SK-N-SH (cell line): ENCODE data around the gene CLIP3. TPM values are rescaled to one million over a fixed set of nuclear protein-coding genes. Genes with fewer than 3 reads are reported as not detected.

Experiments
- CTCF ChIA-PET: fragments of 300-600, 350-600 bp; formaldehyde crosslinking; extraction: SDS; loops from one replicate; lab custom pipeline; 2021; lab: Yijun Ruan, JAX
- POLR2A ChIA-PET: fragments of 350-600 bp; sonication (Branson Sonifier 250); formaldehyde crosslinking; extraction: SDS; loops from one replicate; lab custom pipeline; 2020; ENCODE audit warnings: antibody characterized with exemption, inconsistent platforms; lab: Yijun Ruan, JAX
- DNase-seq: peaks from one replicate; pipeline ENCODE4 v3.0.0; 2012
- H2AFZ ChIP-seq: fragments of 200-600 bp; sonication (generic); 2 replicates; pipeline ENCODE4 v1.8.1; 2016; ENCODE audit warnings: antibody characterized with exemption, mild to moderate bottlenecking, low read depth
- H3F3A ChIP-seq: fragments of 200-600 bp; sonication (generic); replicated peaks from 2 replicates; pipeline ENCODE3; 2016; ENCODE audit warnings: antibody characterized with exemption, mild to moderate bottlenecking; ENCODE audit not compliant: insufficient read depth
- H3K27ac ChIP-seq, 2 experiments: fragments of 200-500 bp in 1 of 2; fragments of 200-600 bp in 1 of 2; sonication (Bioruptor generic) in 1 of 2; sonication (generic), shearing (Covaris generic) in 1 of 2; 2 replicates each; pipeline versions ENCODE4 v1.5.1 to v1.6.1; 2014 to 2016; ENCODE audit warnings: low read depth in 2 of 2, inconsistent platforms in 1 of 2, low read length in 1 of 2, mild to moderate bottlenecking in 1 of 2, mixed read lengths in 1 of 2
- H3K27me3 ChIP-seq: fragments of 200-600 bp; sonication (generic), shearing (Covaris generic); 2 replicates; pipeline ENCODE4 v1.6.1; 2016; ENCODE audit warnings: mixed run types; ENCODE audit not compliant: insufficient read depth
- H3K36me3 ChIP-seq, 2 experiments: fragments of 200-500 bp in 1 of 2; fragments of 200-600 bp in 1 of 2; sonication (Bioruptor generic) in 1 of 2; sonication (generic) in 1 of 2; replicated peaks in 1 of 2; 2 replicates each; pipeline versions ENCODE3 to v1.5.1; 2014 to 2016; ENCODE audit warnings: low read length in 1 of 2, mild to moderate bottlenecking in 1 of 2; ENCODE audit not compliant: insufficient read depth in 2 of 2, control insufficient read depth in 1 of 2
- H3K4me1 ChIP-seq, 2 experiments: fragments of 200-500 bp in 1 of 2; fragments of 200-600 bp in 1 of 2; sonication (Bioruptor generic) in 1 of 2; sonication (generic), shearing (Covaris generic) in 1 of 2; 2 replicates each; pipeline versions ENCODE4 v1.5.1 to v1.6.1; 2014 to 2016; ENCODE audit warnings: low read depth in 1 of 2, low read length in 1 of 2, mixed run types in 1 of 2; ENCODE audit not compliant: insufficient read depth in 2 of 2, control insufficient read depth in 1 of 2
- H3K4me2 ChIP-seq: fragments of 200-600 bp; sonication (generic), shearing (Covaris generic); 2 replicates; pipeline ENCODE4 v1.6.1; 2017; ENCODE audit warnings: mixed run types
- H3K4me3 ChIP-seq, 2 experiments: fragments of 200-500 bp in 1 of 2; fragments of 200-600 bp in 1 of 2; sonication (Bioruptor generic) in 1 of 2; sonication (generic), shearing (Covaris generic) in 1 of 2; 2 replicates each; pipeline versions ENCODE4 v1.5.1 to v1.8.1; 2014 to 2016; ENCODE audit warnings: low read depth in 2 of 2, inconsistent platforms in 1 of 2, low read length in 1 of 2, mild to moderate bottlenecking in 1 of 2, mixed read lengths in 1 of 2, moderate library complexity in 1 of 2
- H3K79me2 ChIP-seq: fragments of 200-600 bp; sonication (generic); 2 replicates; pipeline ENCODE4 v1.8.1; 2017; ENCODE audit warnings: mild to moderate bottlenecking; ENCODE audit not compliant: insufficient read depth
- H3K9ac ChIP-seq: fragments of 200-600 bp; sonication (generic); 2 replicates; pipeline ENCODE4 v1.6.1; 2017; ENCODE audit warnings: mixed run types
- H3K9me2 ChIP-seq: fragments of 200-600 bp; sonication (generic); 2 replicates; pipeline ENCODE4 v1.6.1; 2017; ENCODE audit warnings: mixed run types
- H3K9me3 ChIP-seq: fragments of 200-600 bp; sonication (generic); 2 replicates; pipeline ENCODE4 v1.6.1; 2017; ENCODE audit warnings: mixed run types, mild to moderate bottlenecking, moderate library complexity
- H4K20me1 ChIP-seq: fragments of 200-600 bp; sonication (generic); 2 replicates; pipeline ENCODE4 v1.6.1; 2017; ENCODE audit warnings: mild to moderate bottlenecking, mixed run types; ENCODE audit not compliant: insufficient read depth
- CHD2 ChIP-seq: fragments of 150-350 bp; IDR thresholded peaks from 2 replicates; pipeline ENCODE4 v1.6.1; 2018; ENCODE audit warnings: low read length; ENCODE audit not compliant: partially characterized antibody
- ELF1 ChIP-seq: IDR thresholded peaks from 2 replicates; pipeline ENCODE4 v1.4.0; 2012
- EP300 ChIP-seq, 2 experiments: IDR thresholded peaks; 2 replicates each; pipeline versions ENCODE4 v1.4.0 to v1.6.1; 2012; ENCODE audit warnings: borderline replicate concordance in 1 of 2, low read depth in 1 of 2, low read length in 1 of 2
- FOSL2 ChIP-seq: IDR thresholded peaks from 2 replicates; pipeline ENCODE4 v1.4.0; 2012; ENCODE audit warnings: low read depth, mild to moderate bottlenecking, moderate library complexity, borderline replicate concordance
- GABPA ChIP-seq: IDR thresholded peaks from 2 replicates; pipeline ENCODE4 v1.4.0; 2012; ENCODE audit warnings: low read depth, mild to moderate bottlenecking
- IRF3 ChIP-seq: fragments of 150-350 bp; IDR thresholded peaks from 2 replicates; pipeline ENCODE4 v1.6.1; 2016; ENCODE audit warnings: mild to moderate bottlenecking, low read depth, low read length
- MEF2A ChIP-seq: IDR thresholded peaks from 2 replicates; pipeline ENCODE4 v1.4.0; 2012; ENCODE audit warnings: low read depth, borderline replicate concordance
- MXI1 ChIP-seq: IDR thresholded peaks from 2 replicates; pipeline ENCODE4 v1.6.1; 2012; ENCODE audit warnings: mild to moderate bottlenecking, low read depth, low read length, improper control_type of control experiment
- NFIC ChIP-seq: IDR thresholded peaks from 2 replicates; pipeline ENCODE4 v1.4.0; 2012; ENCODE audit warnings: borderline replicate concordance
- POLR2AphosphoS5 ChIP-seq: IDR thresholded peaks from 2 replicates; pipeline ENCODE4 v1.6.1; 2012; ENCODE audit warnings: low read depth, low read length
- REST ChIP-seq: IDR thresholded peaks from 2 replicates; pipeline ENCODE4 v1.6.1; 2012; ENCODE audit warnings: mild to moderate bottlenecking, low read depth, low read length, moderate library complexity
- RXRA ChIP-seq: IDR thresholded peaks from 2 replicates; pipeline ENCODE4 v1.4.0; 2012; ENCODE audit warnings: low read depth, mild to moderate bottlenecking, borderline replicate concordance
- SMC3 ChIP-seq: IDR thresholded peaks from 2 replicates; pipeline ENCODE4 v1.6.1; 2012; ENCODE audit warnings: low read depth, low read length, improper control_type of control experiment
- TAF1 ChIP-seq: IDR thresholded peaks from 2 replicates; pipeline ENCODE4 v1.6.1; 2012; ENCODE audit warnings: low read depth, mild to moderate bottlenecking, low read length, moderate library complexity, borderline replicate concordance
- TCF12 ChIP-seq: IDR thresholded peaks from 2 replicates; pipeline ENCODE4 v1.4.0; 2012
- TEAD4 ChIP-seq: IDR thresholded peaks from 2 replicates; pipeline ENCODE4 v1.4.0; 2012; ENCODE audit warnings: mild to moderate bottlenecking, borderline replicate concordance; ENCODE audit not compliant: insufficient read depth
- USF1 ChIP-seq: IDR thresholded peaks from 2 replicates; pipeline ENCODE4 v1.4.0; 2012; ENCODE audit warnings: low read depth, borderline replicate concordance
- USF2 ChIP-seq: fragments of 150-350 bp; IDR thresholded peaks from 2 replicates; pipeline ENCODE4 v1.6.1; 2017; ENCODE audit warnings: antibody characterized with exemption, low read length, low read depth, borderline replicate concordance
- YY1 ChIP-seq: IDR thresholded peaks from 2 replicates; pipeline ENCODE4 v1.4.0; 2012; ENCODE audit warnings: low read depth, mild to moderate bottlenecking
- WGBS: methylation state at CpG from one replicate; pipeline ENCODE4 v1.1.6; 2017; ENCODE audit warnings: low lambda C conversion rate; 5-methylcytosine and 5-hydroxymethylcytosine counted together
- polyA plus RNA-seq, 3 experiments: library from polyadenylated mRNA; depleted of rRNA; stranded (reverse); fragments of >200 nt; gene quantifications; 2 replicates each; pipeline ENCODE4 v1.2.3, GENCODE V29; 2012

CLIP3 gene
- polyA plus RNA-seq, 1 of the 3 experiments (the other 2 are of a cell fraction), result 13.1 TPM

GRCh38 chr19:35990156-35990555, 42.5 kb downstream of the CLIP3 start:
- ChIA-PET CTCF (interaction anchor here (1.0 kb wide), 1 partner anchor 23 kb away, joined by 3 read pairs; no protein-coding TSS in a partner anchor), POLR2A (no interaction called here)
- WGBS, result 72% methylated on average over 4 of the region's 4 CpGs
- H2AFZ ChIP-seq, result no peak overlapping the region
- no peak for DNase-seq
- no peaks in the 10 kb centered on the region for H3K9me2 ChIP-seq
- no peaks in the 10 kb centered on the region for H3K36me3 ChIP-seq
- peaks cover 7% of the 10 kb centered on the region; the same call in 1 of the 2 replicates for H3K27me3 ChIP-seq
- no peak overlapping the region for H3K4me3 ChIP-seq
- H3K27ac ChIP-seq, result no peak overlapping the region
- peaks cover 0 to 6% of the 10 kb centered on the region in 2 experiments; a peak in 1 of 4 replicates for H3K4me1 ChIP-seq
- no peaks in the 10 kb centered on the region for H4K20me1 ChIP-seq
- no peak overlapping the region for H3K9ac ChIP-seq
- H3F3A ChIP-seq, result no peaks in the 10 kb centered on the region
- TF ChIP-seq CHD2 (no peak), USF1 (no peak), REST (no peak), NFIC (no peak), SMC3 (no peak), MXI1 (no peak), TAF1 (no peak), YY1 (no peak), TCF12 (no peak), POLR2AphosphoS5 (no peak), IRF3 (no peak)
- TF ChIP-seq, all 33 proteins: peak for 0
- Histone ChIP-seq H3K9me3 (no peaks in the 10 kb centered on the region), H3K4me2 (no peak overlapping the region), H3K79me2 (peaks cover 1% of the 10 kb centered on the region; the same call in 1 of the 2 replicates)

- no peak for DNase-seq
- Histone ChIP-seq H3K4me3 (no peak overlapping the region), H3K4me2 (no peak overlapping the region), H4K20me1 (no peaks in the 10 kb centered on the region), H3K9me2 (no peaks in the 10 kb centered on the region), H3K27me3 (peaks cover 7% of the 10 kb centered on the region; the same call in 1 of the 2 replicates), H3F3A (no peaks in the 10 kb centered on the region), H3K4me1 (no peaks in the 10 kb centered on the region; a peak in 1 of 4 replicates), H3K9me3 (no peaks in the 10 kb centered on the region), H2AFZ (no peak overlapping the region), H3K36me3 (no peaks in the 10 kb centered on the region), H3K27ac (no peak overlapping the region), H3K79me2 (no peaks in the 10 kb centered on the region), H3K9ac (no peak overlapping the region)
- 50% methylated on average over 3 of the region's 3 CpGs for WGBS
- POLR2A ChIA-PET, result no interaction called here
- TF ChIP-seq NFIC (no peak), USF2 (no peak), FOSL2 (no peak), MEF2A (no peak), RXRA (no peak), EP300 (IDR thresholded peaks at IDR 0.05; ENCODE audit: borderline replicate concordance in 1 of 2, low read depth in 1 of 2, low read length in 1 of 2) (no peak), GABPA (no peak), ELF1 (no peak), TEAD4 (no peak)
- CTCF ChIA-PET, result no interaction called here
Observed at GRCh38 chr19:35988824-35989223, 43.8 kb downstream of the CLIP3 start.
